ENCODE data around the gene NOTCH2.

GRCh38 chr1:119981986-119982815, 87.3 kb downstream of the NOTCH2 start:
- TF ChIP-seq, protein P1, sequence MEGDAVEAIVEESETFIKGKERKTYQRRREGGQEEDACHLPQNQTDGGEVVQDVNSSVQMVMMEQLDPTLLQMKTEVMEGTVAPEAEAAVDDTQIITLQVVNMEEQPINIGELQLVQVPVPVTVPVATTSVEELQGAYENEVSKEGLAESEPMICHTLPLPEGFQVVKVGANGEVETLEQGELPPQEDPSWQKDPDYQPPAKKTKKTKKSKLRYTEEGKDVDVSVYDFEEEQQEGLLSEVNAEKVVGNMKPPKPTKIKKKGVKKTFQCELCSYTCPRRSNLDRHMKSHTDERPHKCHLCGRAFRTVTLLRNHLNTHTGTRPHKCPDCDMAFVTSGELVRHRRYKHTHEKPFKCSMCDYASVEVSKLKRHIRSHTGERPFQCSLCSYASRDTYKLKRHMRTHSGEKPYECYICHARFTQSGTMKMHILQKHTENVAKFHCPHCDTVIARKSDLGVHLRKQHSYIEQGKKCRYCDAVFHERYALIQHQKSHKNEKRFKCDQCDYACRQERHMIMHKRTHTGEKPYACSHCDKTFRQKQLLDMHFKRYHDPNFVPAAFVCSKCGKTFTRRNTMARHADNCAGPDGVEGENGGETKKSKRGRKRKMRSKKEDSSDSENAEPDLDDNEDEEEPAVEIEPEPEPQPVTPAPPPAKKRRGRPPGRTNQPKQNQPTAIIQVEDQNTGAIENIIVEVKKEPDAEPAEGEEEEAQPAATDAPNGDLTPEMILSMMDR (IDR thresholded peaks at IDR 0.05): no peak
- no peak for TF ChIP-seq POLR2A (IDR thresholded peaks at IDR 0.05)

Measured in breast epithelium (tissue), 3 donors.